Parathyroid adenoma (tissue), 2 donors: ENCODE data around the gene GLIS1.

Source experiments
- H2AFZ ChIP-seq: fragments of 300-600 bp; sonication (generic); one replicate; pipeline ENCODE4 v1.7.0; 2017; ENCODE audit warnings: antibody characterized with exemption, mild to moderate bottlenecking
- H3K27ac ChIP-seq: fragments of 300-600 bp; sonication (generic); one replicate; pipeline ENCODE4 v1.7.0; 2017
- H3K27me3 ChIP-seq: fragments of 300-600 bp; sonication (generic); one replicate; pipeline ENCODE4 v1.7.0; 2017; ENCODE audit warnings: low read length; ENCODE audit not compliant: control insufficient read depth, insufficient read depth
- H3K36me3 ChIP-seq: fragments of 300-600 bp; sonication (generic); one replicate; pipeline ENCODE4 v1.7.0; 2017; ENCODE audit warnings: low read length; ENCODE audit not compliant: control insufficient read depth, insufficient read depth
- H3K4me1 ChIP-seq: fragments of 300-600 bp; sonication (generic); one replicate; pipeline ENCODE4 v1.7.0; 2017; ENCODE audit warnings: control low read depth
- H3K4me2 ChIP-seq: fragments of 300-600 bp; sonication (generic); one replicate; pipeline ENCODE4 v1.7.0; 2017; ENCODE audit warnings: low read length
- H3K4me3 ChIP-seq: fragments of 300-600 bp; sonication (generic); one replicate; pipeline ENCODE4 v1.7.0; 2017; ENCODE audit warnings: low read depth, low read length
- H3K79me2 ChIP-seq: fragments of 300-600 bp; sonication (generic); one replicate; pipeline ENCODE4 v1.7.0; 2017; ENCODE audit warnings: control low read depth
- H3K9ac ChIP-seq: fragments of 300-600 bp; sonication (generic); one replicate; pipeline ENCODE4 v1.7.0; 2017; ENCODE audit warnings: mild to moderate bottlenecking
- H3K9me3 ChIP-seq: fragments of 300-600 bp; sonication (generic); one replicate; pipeline ENCODE4 v1.7.0; 2017; ENCODE audit warnings: low read length; ENCODE audit not compliant: control insufficient read depth
- TF ChIP-seq, protein P1 (sequence below): fragments of 300-600 bp; sonication (generic); IDR thresholded peaks from one replicate; pipeline ENCODE4 v1.7.0; 2017; ENCODE audit warnings: antibody characterized with exemption, mild to moderate bottlenecking
- donor health status: primary hyperparathyroidism.

The GLIS1 gene

DNA sequence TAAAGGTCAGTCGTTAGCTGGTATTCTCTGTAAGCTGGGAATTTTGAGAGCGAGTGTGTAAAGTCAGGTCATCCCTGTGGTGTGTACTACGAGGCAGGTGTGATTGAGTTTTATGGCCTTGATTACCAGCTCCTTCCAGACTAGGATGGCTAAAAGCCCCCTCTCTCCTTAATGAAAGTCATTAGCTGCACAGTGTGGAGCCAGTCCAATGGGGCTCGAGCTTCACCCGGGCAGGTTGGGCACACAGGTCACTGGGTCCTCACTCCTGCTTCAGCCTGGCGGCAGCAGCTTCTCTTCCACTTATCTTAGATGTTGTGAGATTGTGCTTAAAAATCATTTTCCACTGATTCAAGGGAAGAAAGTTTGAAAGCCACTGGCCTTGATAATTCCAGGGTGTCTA is 276.8 kb downstream of the GLIS1 start:
- H3K27me3 ChIP-seq = no peaks in the 10 kb centered on the region
- TF ChIP-seq, protein P1, sequence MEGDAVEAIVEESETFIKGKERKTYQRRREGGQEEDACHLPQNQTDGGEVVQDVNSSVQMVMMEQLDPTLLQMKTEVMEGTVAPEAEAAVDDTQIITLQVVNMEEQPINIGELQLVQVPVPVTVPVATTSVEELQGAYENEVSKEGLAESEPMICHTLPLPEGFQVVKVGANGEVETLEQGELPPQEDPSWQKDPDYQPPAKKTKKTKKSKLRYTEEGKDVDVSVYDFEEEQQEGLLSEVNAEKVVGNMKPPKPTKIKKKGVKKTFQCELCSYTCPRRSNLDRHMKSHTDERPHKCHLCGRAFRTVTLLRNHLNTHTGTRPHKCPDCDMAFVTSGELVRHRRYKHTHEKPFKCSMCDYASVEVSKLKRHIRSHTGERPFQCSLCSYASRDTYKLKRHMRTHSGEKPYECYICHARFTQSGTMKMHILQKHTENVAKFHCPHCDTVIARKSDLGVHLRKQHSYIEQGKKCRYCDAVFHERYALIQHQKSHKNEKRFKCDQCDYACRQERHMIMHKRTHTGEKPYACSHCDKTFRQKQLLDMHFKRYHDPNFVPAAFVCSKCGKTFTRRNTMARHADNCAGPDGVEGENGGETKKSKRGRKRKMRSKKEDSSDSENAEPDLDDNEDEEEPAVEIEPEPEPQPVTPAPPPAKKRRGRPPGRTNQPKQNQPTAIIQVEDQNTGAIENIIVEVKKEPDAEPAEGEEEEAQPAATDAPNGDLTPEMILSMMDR = no peak
- no peak overlapping the region for H3K27ac ChIP-seq

DNA sequence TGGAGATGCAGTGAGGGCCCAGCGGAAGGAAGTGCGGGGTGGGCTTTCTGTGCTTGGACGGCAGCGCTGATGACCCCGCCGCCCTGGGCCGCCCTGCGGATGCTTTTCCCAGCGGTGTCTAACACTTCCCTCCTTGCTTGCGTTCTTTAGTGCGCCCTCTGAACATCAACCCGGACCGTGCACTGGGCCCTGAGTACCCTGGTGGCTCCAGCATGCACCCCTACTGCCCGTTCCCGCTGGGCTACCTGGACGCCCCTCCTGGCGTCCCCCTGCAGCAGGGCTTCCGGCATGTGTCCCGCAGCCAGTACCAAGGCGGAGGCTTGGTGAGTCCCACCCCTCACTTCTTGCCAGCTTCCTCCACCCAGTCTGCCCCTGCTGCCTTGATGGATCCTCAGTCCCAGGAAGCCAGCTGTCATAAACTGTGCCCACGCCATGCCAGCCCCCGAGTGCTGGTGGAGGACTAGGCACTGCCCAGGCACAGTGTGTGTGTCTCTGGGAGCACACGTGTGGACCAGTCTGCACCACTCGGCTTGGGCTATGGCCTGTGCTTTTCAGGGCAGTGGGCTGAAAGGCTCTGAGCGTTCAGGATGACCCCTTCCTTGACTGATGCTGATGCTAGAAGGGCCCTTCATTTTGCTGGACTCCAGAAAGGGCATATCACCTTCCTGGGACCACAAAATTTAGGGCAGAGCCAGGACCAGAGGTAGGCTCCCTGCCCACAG is 277.5 kb downstream of the GLIS1 start:
- TF ChIP-seq, protein P1 = no peak
- Histone ChIP-seq H3K4me1 (no peaks in the 10 kb centered on the region), H3K9ac (no peak overlapping the region), H3K9me3 (no peaks in the 10 kb centered on the region), H2AFZ (no peak overlapping the region), H3K36me3 (no peaks in the 10 kb centered on the region), H3K79me2 (no peaks in the 10 kb centered on the region), H3K4me2 (no peak overlapping the region), H3K27ac (no peak overlapping the region), H3K4me3 (no peak overlapping the region), H3K27me3 (no peaks in the 10 kb centered on the region)

More for the DNA sequence above, 276.8 kb downstream of the GLIS1 start:
- Histone ChIP-seq H3K36me3 (no peaks in the 10 kb centered on the region), H3K9ac (no peak overlapping the region), H3K4me1 (no peaks in the 10 kb centered on the region), H3K79me2 (no peaks in the 10 kb centered on the region), H3K4me3 (no peak overlapping the region), H3K9me3 (no peaks in the 10 kb centered on the region), H3K4me2 (no peak overlapping the region), H2AFZ (no peak overlapping the region)

DNA sequence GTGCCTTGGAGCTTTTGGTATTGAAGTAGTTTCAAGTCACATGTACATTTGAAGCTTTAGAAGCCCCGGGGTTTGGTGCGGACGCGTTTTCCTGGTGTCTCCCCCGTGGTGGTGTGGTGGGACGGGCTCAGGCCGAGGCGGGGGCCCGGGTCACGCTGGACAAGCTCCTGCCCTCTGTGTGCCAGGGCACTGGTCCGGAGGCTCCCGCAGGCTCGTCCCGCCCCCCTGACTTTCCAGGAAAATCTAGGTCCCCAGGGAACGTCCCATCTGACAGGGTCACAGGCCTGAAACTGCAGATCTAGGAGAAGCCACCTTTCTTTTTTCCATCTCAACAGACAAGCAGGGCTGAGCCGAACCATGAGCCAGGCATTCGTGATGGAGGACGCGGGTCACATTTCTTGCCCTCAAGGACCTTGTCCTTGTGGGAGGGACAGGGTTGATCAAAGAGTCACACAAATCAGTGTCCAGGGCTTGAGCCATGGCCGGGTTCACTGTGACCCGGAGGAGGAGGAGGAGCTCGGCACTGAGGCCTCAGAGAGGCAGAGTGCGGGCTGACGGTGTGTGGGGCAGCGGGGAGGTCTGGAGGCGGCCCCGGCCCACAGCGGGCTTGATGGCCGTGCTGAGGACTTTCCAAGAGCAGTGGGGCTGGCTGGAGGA is 278.2 kb downstream of the GLIS1 start:
- TF ChIP-seq, protein P1 = no peak

DNA sequence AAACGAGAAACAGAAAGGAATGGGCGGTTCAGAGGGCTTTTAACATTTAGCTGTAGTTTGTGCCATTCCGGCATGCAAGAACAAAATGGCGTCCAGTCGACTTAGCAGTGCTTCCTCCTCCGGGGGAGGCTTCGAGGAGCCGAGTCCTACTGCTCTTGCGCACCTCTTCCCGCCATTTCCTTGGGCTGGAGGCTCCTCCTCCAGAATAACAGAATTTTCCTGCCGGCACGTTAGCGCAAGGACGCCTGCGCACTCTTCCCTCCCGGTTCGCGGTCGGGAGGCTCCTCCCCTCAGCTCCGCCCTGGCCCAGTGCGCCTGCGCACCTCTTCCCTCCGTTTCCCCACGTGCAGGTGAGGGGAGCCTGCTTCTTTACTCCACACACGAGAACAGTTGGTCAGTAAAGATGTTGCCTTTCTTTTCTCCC is 278.7 kb downstream of the GLIS1 start:
- H3K4me3 ChIP-seq = no peak overlapping the region
- TF ChIP-seq, protein P1 = no peak
- no peak overlapping the region for H2AFZ ChIP-seq
- no peaks in the 10 kb centered on the region for H3K27me3 ChIP-seq
- H3K9ac ChIP-seq = no peak overlapping the region
- no peaks in the 10 kb centered on the region for H3K9me3 ChIP-seq
- no peaks in the 10 kb centered on the region for H3K36me3 ChIP-seq
- H3K4me1 ChIP-seq = no peaks in the 10 kb centered on the region
- H3K79me2 ChIP-seq = no peaks in the 10 kb centered on the region
- no peak overlapping the region for H3K4me2 ChIP-seq
- no peak overlapping the region for H3K27ac ChIP-seq

More for the DNA sequence above, 278.2 kb downstream of the GLIS1 start:
- H3K9me3 ChIP-seq = no peaks in the 10 kb centered on the region
- no peak overlapping the region for H3K9ac ChIP-seq
- H3K79me2 ChIP-seq = no peaks in the 10 kb centered on the region
- no peaks in the 10 kb centered on the region for H3K27me3 ChIP-seq
- no peak overlapping the region for H3K4me3 ChIP-seq
- H3K27ac ChIP-seq = no peak overlapping the region
- H2AFZ ChIP-seq = no peak overlapping the region
- H3K36me3 ChIP-seq = no peaks in the 10 kb centered on the region
- H3K4me2 ChIP-seq = no peak overlapping the region
- no peaks in the 10 kb centered on the region for H3K4me1 ChIP-seq
